NCI-H345 treated with DMSO at 0.1 percent for 48 hours (cell line): ENCODE measurements around the gene SSRP1.
A peak's percentile ranks its signal among the peaks of the same experiment; 100 is the strongest.

Experiments
- DNase-seq: peaks from one replicate; lab custom pipeline; 2025; ENCODE audit not compliant: unreplicated experiment; lab: John Stamatoyannopoulos, UW

Gene SSRP1

GRCh38 chr11:57359896-57360690, 24.4 kb upstream of the SSRP1 start:
- DNase-seq = no peak

- no peak for DNase-seq
Measured at GRCh38 chr11:57359396-57359795, 23.7 kb upstream of the SSRP1 start.

- DNase-seq = no peak
Measured at GRCh38 chr11:57358991-57359390, 23.3 kb upstream of the SSRP1 start.

GRCh38 chr11:57358543-57358961, 22.9 kb upstream of the SSRP1 start:
- DNase-seq = no peak

GRCh38 chr11:57357856-57358255, 22.2 kb upstream of the SSRP1 start:
- no peak for DNase-seq

- no peak for DNase-seq
Measured at GRCh38 chr11:57357310-57357709, 21.6 kb upstream of the SSRP1 start.

GRCh38 chr11:57356268-57356667, 20.6 kb upstream of the SSRP1 start:
- no peak for DNase-seq

GRCh38 chr11:57354699-57355098, 19.0 kb upstream of the SSRP1 start:
- DNase-seq = no peak

- DNase-seq = no peak
Measured at GRCh38 chr11:57353852-57354251, 18.2 kb upstream of the SSRP1 start.

GRCh38 chr11:57353446-57353845, 17.8 kb upstream of the SSRP1 start:
- DNase-seq = no peak

- no peak for DNase-seq
Measured at GRCh38 chr11:57353036-57353435, 17.3 kb upstream of the SSRP1 start.

GRCh38 chr11:57349491-57350274, 14.0 kb upstream of the SSRP1 start:
- peak; percentile 38 for DNase-seq

GRCh38 chr11:57348636-57349313, 13.1 kb upstream of the SSRP1 start:
- no peak for DNase-seq

- DNase-seq = no peak
Measured at GRCh38 chr11:57348052-57348451, 12.4 kb upstream of the SSRP1 start.

- no peak for DNase-seq
Measured at GRCh38 chr11:57347336-57347735, 11.6 kb upstream of the SSRP1 start.

GRCh38 chr11:57345555-57346211, 10.0 kb upstream of the SSRP1 start:
- DNase-seq = peak; percentile 45

GRCh38 chr11:57344826-57345225, 9.1 kb upstream of the SSRP1 start:
- no peak for DNase-seq

GRCh38 chr11:57343825-57344224, 8.1 kb upstream of the SSRP1 start:
- DNase-seq = no peak

GRCh38 chr11:57342702-57343101, 7.0 kb upstream of the SSRP1 start:
- no peak for DNase-seq

- DNase-seq = no peak
Measured at GRCh38 chr11:57341250-57341808, 5.6 kb upstream of the SSRP1 start.

- DNase-seq = no peak
Measured at GRCh38 chr11:57340039-57340615, 4.4 kb upstream of the SSRP1 start.
